ENCODE results near the gene CYP3A4.
"Not testable (repeated sequence)": the region's sequence is repeated elsewhere in the genome, so short reads cannot be mapped to it uniquely, and the experiment has no call there.

Gene CYP3A4

DNA sequence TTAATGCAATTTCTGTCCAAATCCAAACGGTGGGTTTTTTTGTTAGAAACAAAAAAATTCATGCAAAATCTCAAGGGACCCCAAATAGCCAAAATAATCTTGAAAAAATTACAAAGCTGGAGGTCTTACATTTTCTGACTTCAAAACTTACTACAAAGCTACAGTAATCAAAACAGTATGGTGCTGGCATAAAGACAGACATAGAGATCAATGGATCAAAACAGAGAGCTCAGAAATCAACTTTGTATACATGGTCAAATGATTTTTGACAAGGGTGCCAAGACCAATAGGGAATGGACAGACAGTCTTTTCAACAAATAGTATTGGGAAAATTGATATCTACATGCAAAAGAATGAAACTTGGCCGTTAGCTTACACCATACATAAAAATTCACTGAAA is 21.7 kb upstream of the CYP3A4 start:
- TF ChIP-seq GATA1 (IDR thresholded peaks at IDR 0.05; ENCODE audit: low read depth, low read length) (no peak), POLR2A (IDR thresholded peaks at IDR 0.05; ENCODE audit: low read length) (no peak)
- no peak for DNase-seq

DNA sequence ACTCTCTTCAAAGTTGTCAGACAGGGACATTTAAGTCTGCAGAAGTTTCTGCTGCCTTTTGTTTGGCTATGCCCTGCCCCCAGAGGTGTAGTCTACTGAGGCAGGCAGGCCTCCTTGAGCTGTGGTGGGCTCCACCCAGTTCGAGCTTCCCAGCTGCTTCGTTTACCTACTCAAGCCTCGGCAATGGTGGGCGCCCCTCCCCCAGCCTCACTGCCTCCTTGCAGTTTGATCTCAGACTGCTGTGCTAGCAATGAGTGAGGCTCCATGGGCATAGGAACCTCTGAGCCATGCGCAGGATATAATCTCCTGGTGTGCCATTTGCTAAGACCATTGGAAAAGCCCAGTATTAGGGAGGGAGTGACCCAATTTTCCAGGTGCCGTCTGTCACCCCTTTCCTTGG is 19.1 kb upstream of the CYP3A4 start:
- DNase-seq: not testable (repeated sequence)

DNA sequence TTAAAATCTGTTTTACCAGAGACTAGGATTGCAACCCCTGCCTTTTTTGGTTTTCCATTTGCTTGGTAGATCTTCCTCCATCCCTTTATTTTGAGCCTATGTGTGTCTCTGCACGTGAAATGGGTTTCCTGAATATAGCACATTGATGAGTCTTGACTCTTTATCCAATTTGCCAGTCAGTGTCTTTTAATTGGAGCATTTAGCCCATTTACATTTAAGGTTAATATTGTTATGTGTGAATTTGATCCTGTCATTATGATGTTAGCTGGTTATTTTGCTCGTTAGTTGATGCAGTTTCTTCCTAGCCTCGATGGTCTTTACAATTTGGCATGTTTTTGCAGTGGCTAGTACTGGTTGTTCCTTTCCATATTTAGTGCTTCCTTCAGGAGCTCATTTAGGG is 17.4 kb upstream of the CYP3A4 start:
- DNase-seq: not testable (repeated sequence)

DNA sequence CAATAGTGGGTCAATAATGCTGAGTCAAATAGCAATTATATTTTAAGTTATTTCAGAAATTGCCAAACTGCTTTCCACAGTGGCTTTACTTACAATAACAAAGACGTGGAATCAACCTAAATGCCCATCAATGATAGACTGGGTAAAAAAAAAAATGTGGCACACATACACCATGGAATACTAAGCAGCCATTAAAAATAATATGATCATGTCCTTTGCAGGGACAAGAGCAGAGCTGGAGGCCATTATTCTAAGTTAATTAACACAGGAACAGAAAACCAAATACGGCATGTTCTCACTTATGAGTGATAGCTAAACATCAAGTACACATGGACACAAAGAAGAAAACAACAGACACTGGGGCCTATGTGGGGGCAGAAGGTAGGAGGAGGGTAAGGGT is 15.0 kb upstream of the CYP3A4 start:
- no peak for DNase-seq
- TF ChIP-seq POLR2A (IDR thresholded peaks at IDR 0.05; ENCODE audit: low read length) (no peak), GATA1 (IDR thresholded peaks at IDR 0.05; ENCODE audit: low read depth, low read length) (no peak)

DNA sequence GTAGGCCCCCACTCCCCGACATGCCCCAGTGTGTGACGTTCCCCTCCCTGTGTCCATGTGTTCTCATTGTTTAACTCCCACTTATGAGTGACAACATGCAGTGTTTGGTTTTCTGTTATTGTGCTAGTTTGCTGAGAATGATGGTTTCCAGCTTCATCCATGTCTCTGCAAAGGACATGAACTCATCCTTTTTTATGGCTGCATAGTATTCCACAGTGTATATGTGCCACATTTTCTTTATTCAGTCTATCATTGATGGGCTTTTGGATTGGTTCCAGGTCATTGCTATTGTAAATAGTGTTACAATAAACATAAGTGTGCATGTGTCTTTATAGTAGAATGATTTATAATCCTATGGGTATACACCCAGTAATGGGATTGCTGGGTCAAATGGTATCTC is 11.9 kb upstream of the CYP3A4 start:
- DNase-seq: not testable (repeated sequence)

DNA sequence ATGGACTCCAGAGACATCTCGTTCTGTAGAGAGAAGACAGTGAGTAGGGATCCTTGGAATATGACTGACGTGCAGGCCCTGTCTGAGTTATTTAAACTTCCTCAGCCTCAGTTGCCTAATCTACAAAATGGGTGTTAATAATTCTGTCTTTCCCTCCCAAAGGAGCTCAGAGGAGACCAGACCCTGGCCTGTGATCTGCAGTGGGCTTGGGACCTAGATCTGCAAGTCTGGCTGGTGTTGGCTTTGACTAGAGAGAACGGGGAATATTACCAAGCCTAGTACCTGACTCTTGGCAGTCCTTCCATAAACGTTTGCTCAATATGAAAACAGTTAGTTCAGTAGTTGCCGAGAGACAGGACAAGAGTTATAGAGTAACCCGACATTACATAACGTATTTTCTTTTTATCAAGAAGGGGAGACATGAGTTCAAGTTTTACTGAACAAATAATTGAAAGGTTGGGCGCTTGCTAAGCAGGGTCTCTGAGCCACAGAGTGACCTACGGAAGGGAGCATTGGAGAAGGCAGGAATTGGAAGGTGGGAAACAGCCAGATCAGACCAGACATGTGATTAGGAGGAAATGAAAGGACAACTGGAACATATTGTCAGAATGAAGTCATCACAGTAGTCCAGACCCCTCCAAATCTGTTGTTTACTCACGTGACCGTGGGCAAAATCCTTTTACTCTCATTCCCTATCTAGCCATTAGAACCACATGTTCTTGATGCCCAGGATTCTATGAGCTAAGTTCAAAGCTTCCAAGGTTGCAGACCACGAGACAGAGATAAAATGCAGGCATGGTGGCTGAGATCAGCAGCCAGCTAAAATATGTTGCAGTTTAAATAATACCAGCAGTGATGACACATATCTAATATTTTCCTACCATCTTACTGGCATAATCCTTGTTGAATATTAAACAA is 10.9 kb upstream of the CYP3A4 start:
- no peak for DNase-seq
- TF ChIP-seq POLR2A (IDR thresholded peaks at IDR 0.05; ENCODE audit: low read length): no peak
- no peak for TF ChIP-seq GATA1 (IDR thresholded peaks at IDR 0.05; ENCODE audit: low read depth, low read length)

DNA sequence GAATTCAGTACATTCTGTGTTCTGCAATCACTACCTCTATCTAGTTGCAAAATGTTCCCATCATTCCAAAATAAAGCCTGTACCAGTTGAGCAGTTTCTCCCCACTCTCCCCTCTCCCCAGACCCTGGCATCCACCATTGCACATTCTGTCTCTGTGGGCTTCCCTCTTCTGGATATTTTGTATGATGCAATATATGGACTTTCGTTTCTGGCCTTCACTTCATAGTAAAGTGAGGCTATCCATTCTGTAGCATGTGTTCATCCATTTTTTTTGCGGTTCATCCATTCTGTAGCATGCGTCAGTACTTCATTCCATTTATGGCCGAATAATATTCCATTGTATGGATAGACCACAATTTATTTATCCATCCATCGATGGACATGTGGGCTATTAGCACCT is 9.5 kb upstream of the CYP3A4 start:
- DNase-seq: no peak
- TF ChIP-seq GATA1 (IDR thresholded peaks at IDR 0.05; ENCODE audit: low read depth, low read length): no peak
- TF ChIP-seq POLR2A (IDR thresholded peaks at IDR 0.05; ENCODE audit: low read length): no peak

DNA sequence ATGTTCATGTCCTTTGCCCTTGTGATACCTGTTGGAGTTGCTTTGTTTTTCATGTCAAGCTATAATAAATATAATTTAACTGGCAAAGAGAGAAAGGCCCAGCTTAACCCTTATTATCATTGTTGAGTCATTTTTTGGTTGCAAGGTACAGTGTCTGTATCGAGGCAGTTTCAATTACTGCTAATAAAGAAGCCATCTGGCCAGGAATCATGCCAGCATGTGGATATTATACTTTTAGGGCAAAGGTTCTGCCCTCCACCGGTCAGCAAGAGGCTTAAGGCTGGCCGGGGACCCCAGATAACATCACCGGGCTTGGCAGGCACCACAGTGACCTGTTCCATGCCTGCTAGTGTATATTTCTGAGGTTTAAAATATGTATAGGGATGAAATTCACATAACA is 9.0 kb upstream of the CYP3A4 start:
- TF ChIP-seq POLR2A (IDR thresholded peaks at IDR 0.05; ENCODE audit: low read length) (no peak), GATA1 (IDR thresholded peaks at IDR 0.05; ENCODE audit: low read depth, low read length) (no peak)
- DNase-seq: no peak

DNA sequence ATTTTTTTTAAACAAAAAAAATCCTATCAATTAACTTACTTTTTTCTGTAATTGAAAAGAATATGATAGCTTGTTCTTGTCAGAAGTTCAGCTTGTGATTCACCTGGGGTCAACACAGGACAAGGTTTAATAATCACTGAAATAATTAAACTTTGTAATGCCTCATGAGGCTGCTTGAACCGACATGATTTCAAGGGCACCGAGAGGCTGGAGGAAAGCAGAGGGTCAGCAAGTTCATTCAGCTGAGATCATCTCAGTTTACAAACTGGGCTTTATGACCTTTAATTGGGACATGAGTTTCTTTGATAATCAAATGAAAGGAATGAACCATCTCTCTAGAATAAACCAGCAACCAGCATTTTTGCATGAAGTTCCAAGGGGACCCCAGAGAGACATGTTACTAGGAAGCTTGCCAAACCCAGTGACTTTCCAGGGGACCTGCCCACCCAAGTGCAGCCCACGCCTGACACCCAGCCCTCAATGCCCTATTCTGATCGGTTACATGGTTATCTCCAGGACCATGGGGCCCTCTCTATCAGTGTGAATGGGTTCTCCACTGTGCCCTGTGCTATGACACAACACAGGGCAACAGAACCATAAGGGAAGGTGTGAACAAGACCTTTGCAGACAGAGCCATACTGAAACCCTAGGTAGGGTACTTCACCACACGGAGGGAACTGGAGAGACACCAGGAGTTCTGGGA is 7.8 kb upstream of the CYP3A4 start:
- TF ChIP-seq GATA1 (IDR thresholded peaks at IDR 0.05; ENCODE audit: low read depth, low read length) (no peak), POLR2A (IDR thresholded peaks at IDR 0.05; ENCODE audit: low read length) (no peak)
- DNase-seq: peak; percentile 26 to 32

DNA sequence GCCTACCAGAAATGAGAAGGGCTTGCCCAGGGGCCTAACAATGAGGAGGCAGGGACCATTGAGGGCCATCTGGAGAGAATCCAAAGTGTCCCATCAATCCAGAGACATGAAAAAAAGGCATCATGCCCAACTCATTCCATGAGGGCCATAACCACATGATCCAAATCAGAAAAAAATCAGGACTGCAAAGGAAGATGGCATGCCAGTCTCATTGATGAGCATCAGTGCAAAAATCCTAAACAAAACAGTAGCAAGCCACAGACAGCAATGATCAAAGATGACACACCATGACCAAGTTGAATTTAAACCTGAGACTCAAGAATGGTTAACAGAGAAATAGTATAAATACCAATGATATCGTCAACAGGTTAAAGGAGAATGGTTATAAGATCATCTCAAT is 7.0 kb upstream of the CYP3A4 start:
- DNase-seq: no peak

DNA sequence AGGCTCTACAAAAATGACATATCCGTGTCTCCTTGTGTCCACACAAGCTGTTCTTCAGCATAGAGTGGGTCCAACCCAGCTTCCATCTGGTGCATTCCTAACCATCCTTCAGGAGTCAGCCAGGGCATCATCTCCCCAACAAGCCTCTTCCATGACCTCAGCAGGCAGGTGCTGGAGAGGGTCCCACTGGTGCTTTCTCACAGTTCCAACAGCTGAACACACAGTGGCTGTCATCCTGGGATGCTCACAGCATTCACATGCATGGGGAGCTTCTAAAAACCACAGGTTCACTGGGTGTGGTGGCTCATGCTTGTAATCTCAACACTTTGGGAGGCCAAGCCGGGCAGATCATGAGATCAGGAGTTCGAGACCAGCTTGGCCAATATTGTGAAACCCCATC is 6.4 kb upstream of the CYP3A4 start:
- TF ChIP-seq POLR2A (IDR thresholded peaks at IDR 0.05; ENCODE audit: low read length) (no peak), GATA1 (IDR thresholded peaks at IDR 0.05; ENCODE audit: low read depth, low read length) (no peak)
- no peak for DNase-seq

More for the DNA sequence above, 7.0 kb upstream of the CYP3A4 start:
- no peak for TF ChIP-seq POLR2A (IDR thresholded peaks at IDR 0.05; ENCODE audit: low read length)
- TF ChIP-seq GATA1 (IDR thresholded peaks at IDR 0.05; ENCODE audit: low read depth, low read length): no peak

DNA sequence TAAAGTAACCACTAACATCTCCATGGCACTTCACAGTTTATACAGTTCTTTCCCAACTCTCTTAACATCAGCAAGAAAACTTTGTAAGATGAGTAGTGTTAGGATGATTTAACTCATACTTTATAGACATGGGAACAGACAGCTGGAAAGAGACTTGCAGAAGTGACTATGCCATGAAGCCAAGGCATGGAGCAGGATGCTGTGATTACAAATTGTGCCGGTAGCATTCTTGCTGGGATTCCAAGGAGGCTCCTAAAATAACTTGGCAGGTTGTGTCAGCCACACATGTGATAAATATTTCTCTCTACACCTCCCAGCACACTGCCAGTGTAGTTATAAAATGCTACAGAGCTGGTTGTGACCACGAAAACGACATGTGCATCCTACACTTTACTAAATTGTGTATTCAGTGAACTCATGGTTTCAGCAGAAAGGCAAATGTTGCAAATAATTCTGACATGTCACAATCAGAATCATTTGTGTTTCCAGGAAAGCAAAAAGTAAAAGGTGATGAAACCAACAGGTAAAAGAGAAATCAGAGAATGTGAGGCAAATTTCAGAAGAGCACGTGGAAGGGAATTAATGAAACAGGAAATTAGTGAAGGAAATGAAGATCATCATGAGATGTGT is 5.6 kb upstream of the CYP3A4 start:
- DNase-seq: no peak
- TF ChIP-seq GATA1 (IDR thresholded peaks at IDR 0.05; ENCODE audit: low read depth, low read length) (no peak), POLR2A (IDR thresholded peaks at IDR 0.05; ENCODE audit: low read length) (no peak)

DNA sequence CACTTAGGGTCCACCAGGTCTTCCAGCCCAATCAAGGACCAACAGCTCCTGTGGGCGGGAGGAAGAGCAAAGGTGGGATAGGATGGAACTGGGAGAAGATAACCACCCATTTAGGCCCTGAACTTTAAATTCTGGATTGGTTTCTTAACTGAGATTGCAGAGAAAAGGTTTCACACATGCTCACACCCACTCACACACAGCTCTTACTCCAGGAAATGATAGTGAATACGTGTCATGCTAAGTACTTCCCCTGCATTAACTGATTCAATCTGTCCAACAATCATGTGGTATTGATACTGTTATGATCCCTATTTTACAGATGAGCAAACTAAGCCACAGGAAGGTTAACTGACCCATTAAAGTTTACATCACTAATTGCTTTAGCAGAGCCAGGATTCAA is 4.6 kb upstream of the CYP3A4 start:
- TF ChIP-seq GATA1 (IDR thresholded peaks at IDR 0.05; ENCODE audit: low read depth, low read length): no peak
- no peak for TF ChIP-seq POLR2A (IDR thresholded peaks at IDR 0.05; ENCODE audit: low read length)
- DNase-seq: no peak

DNA sequence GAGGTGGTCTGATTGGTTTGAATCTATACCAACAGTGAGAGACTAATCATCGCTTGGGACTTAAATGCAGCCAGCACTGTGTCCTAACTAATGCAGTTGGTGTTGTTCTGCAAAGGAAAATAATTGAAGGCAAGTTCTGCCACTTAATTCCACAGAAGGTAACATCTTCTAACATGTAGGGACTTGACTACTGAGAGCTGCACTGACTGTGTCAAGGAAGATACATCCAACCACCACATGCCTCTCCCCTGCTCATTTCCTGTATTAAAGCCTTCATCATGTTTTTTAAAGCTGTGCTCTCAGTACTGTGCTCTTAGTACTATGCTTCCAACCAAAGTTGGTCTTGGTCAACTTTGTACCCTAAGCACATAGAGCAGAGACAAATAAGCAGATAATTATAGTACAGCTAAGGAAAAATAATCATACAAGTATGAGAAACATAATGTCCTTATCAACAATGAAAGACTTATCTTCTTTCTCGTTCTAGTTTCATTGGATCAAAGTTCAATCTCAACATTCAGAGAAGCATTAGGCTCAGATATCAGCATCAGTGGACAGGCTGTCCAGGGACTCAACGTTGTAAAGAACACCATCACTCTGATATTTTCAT is 2.8 kb upstream of the CYP3A4 start:
- TF ChIP-seq GATA1 (IDR thresholded peaks at IDR 0.05; ENCODE audit: low read depth, low read length) (no peak), POLR2A (IDR thresholded peaks at IDR 0.05; ENCODE audit: low read length) (no peak)
- no peak for DNase-seq

DNA sequence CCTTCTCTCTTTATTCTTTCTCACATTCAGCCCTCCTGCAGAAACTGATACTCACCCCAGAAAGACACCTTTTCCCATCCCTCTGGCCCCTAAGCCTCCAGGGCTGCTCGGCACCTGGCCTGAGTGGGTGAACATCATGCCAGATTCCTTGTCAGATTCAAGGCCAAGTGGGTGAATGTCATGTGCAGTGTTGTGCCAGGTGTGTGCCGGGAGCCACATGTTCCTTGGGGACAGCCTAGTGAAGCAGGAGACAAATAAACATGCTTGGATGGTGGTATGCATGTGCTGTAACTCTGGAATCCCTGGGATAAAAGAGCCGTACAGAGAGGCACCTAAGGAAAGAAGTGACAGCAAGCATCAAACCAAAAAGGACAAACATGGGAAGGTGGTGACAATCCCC is 1.7 kb upstream of the CYP3A4 start:
- DNase-seq: not testable (repeated sequence)

Data from erythroblast (primary cell).